ENCODE measurements around the gene CHST15.

CHST15 gene

GRCh38 chr10:124127965-124128810 lies 34.8 kb upstream of the CHST15 start:
- TF ChIP-seq CTCF (conservative IDR thresholded peaks at IDR 0.05; ENCODE audit: low read length), result no peak
- no peak overlapping the region for H3K4me3 ChIP-seq (ENCODE audit: low read length)
- no peak for DNase-seq (ENCODE audit: low read depth)

GRCh38 chr10:124127563-124127962 lies 34.2 kb upstream of the CHST15 start:
- DNase-seq (ENCODE audit: low read depth), result no peak
- TF ChIP-seq CTCF (conservative IDR thresholded peaks at IDR 0.05; ENCODE audit: low read length), result no peak

GRCh38 chr10:124126983-124127385 lies 33.6 kb upstream of the CHST15 start:
- H3K4me3 ChIP-seq (ENCODE audit: low read length), result no peak overlapping the region
- TF ChIP-seq CTCF (conservative IDR thresholded peaks at IDR 0.05; ENCODE audit: low read length), result no peak
- DNase-seq (ENCODE audit: low read depth), result no peak

More at GRCh38 chr10:124127563-124127962, 34.2 kb upstream of the CHST15 start:
- H3K4me3 ChIP-seq (ENCODE audit: low read length), result no peak overlapping the region

GRCh38 chr10:124126145-124126982 lies 33.0 kb upstream of the CHST15 start:
- DNase-seq (ENCODE audit: low read depth), result peak; percentile 10
- H3K4me3 ChIP-seq (ENCODE audit: low read length), result no peak overlapping the region
- no peak for TF ChIP-seq CTCF (conservative IDR thresholded peaks at IDR 0.05; ENCODE audit: low read length)

- no peak overlapping the region for H3K4me3 ChIP-seq (ENCODE audit: low read length)
- DNase-seq (ENCODE audit: low read depth), result peak; percentile 15
- peak; percentile 26 for TF ChIP-seq CTCF (conservative IDR thresholded peaks at IDR 0.05; ENCODE audit: low read length)
Observed at GRCh38 chr10:124125305-124126116, 32.1 kb upstream of the CHST15 start.

GRCh38 chr10:124124769-124125161 lies 31.4 kb upstream of the CHST15 start:
- DNase-seq (ENCODE audit: low read depth), result no peak
- no peak overlapping the region for H3K4me3 ChIP-seq (ENCODE audit: low read length)
- no peak for TF ChIP-seq CTCF (conservative IDR thresholded peaks at IDR 0.05; ENCODE audit: low read length)
